Panc1 (cell line): ENCODE measurements around the gene OSTF1.

Source experiments
- POLR2AphosphoS5 ChIP-seq: IDR thresholded peaks from 2 replicates; pipeline ENCODE4 v1.6.1; 2012; ENCODE audit warnings: mild to moderate bottlenecking, low read depth, low read length, moderate library complexity
- TCF7L2 ChIP-seq: IDR thresholded peaks from 2 replicates; pipeline ENCODE4 v1.6.1; 2011; ENCODE audit warnings: mild to moderate bottlenecking, low read depth, low read length, inconsistent platforms
- TF ChIP-seq, protein P1 (sequence below): fragments of 450-650 bp; IDR thresholded peaks from 2 replicates; pipeline ENCODE4 v1.5.1; 2017; ENCODE audit warnings: mild to moderate bottlenecking

DNA sequence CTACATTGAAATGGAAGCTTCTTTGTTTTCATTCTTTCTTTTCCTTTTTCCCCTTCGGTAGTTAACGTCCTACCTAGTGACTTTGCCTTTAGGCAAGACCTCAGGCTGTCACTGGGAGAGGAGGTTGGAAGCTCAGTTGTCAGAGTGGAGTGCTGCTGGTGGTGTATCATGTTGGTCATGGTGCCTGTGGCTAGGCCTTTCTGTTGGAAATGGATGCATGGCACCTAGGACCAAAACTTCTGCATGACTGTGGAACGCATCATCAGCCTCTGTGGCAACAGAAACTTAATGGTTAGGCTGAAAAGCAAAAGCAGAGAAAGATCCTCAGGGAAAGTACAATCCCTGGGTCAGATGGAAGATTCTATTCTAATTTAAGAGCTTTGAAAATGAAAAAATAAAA, 57.9 kb downstream of the OSTF1 start:
- TF ChIP-seq, protein P1, sequence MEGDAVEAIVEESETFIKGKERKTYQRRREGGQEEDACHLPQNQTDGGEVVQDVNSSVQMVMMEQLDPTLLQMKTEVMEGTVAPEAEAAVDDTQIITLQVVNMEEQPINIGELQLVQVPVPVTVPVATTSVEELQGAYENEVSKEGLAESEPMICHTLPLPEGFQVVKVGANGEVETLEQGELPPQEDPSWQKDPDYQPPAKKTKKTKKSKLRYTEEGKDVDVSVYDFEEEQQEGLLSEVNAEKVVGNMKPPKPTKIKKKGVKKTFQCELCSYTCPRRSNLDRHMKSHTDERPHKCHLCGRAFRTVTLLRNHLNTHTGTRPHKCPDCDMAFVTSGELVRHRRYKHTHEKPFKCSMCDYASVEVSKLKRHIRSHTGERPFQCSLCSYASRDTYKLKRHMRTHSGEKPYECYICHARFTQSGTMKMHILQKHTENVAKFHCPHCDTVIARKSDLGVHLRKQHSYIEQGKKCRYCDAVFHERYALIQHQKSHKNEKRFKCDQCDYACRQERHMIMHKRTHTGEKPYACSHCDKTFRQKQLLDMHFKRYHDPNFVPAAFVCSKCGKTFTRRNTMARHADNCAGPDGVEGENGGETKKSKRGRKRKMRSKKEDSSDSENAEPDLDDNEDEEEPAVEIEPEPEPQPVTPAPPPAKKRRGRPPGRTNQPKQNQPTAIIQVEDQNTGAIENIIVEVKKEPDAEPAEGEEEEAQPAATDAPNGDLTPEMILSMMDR = no peak
- no peak for TF ChIP-seq POLR2AphosphoS5
- TF ChIP-seq TCF7L2 = no peak
